Effector memory CD4-positive, alpha-beta T cell (primary cell): ENCODE measurements around the gene FAM174B.

ENCODE experiments used
- DNase-seq, 3 donors: peaks; one replicate each; pipeline ENCODE4 v3.0.0-alpha.2; 2020
- H3K27ac ChIP-seq: 2 replicates; pipeline ENCODE4 v1.7.0; 2013; ENCODE audit warnings: mild to moderate bottlenecking, low read length, moderate library complexity; ENCODE audit not compliant: insufficient read depth, poor library complexity, severe bottlenecking
- H3K27me3 ChIP-seq: replicated peaks from 2 replicates; pipeline ENCODE4 v1.7.0; 2013; ENCODE audit warnings: mild to moderate bottlenecking, low read length; ENCODE audit not compliant: insufficient read depth, control insufficient read depth, poor library complexity, severe bottlenecking
- H3K36me3 ChIP-seq: 2 replicates; pipeline ENCODE4 v1.7.0; 2013; ENCODE audit warnings: mild to moderate bottlenecking, low read length, moderate library complexity; ENCODE audit not compliant: control insufficient read depth, insufficient read depth
- H3K4me1 ChIP-seq: 2 replicates; pipeline ENCODE4 v1.7.0; 2013; ENCODE audit warnings: low read length, mild to moderate bottlenecking; ENCODE audit not compliant: control insufficient read depth, insufficient read depth, poor library complexity, severe bottlenecking
- H3K4me3 ChIP-seq: 2 replicates; pipeline ENCODE4 v1.7.0; 2013; ENCODE audit warnings: low read length, low read depth, mild to moderate bottlenecking; ENCODE audit not compliant: insufficient read depth, poor library complexity, severe bottlenecking
- H3K9me3 ChIP-seq: 2 replicates; pipeline ENCODE4 v1.7.0; 2013; ENCODE audit warnings: mild to moderate bottlenecking, low read length, moderate library complexity; ENCODE audit not compliant: control insufficient read depth

FAM174B gene

GRCh38 chr15:92621972-92622533 lies 33.5 kb downstream of the FAM174B start:
- Histone ChIP-seq H3K4me3 (no peak overlapping the region), H3K27ac (no peak overlapping the region), H3K9me3 (no peaks in the 10 kb centered on the region), H3K36me3 (no peaks in the 10 kb centered on the region), H3K4me1 (no peaks in the 10 kb centered on the region), H3K27me3 (no peaks in the 10 kb centered on the region)
- DNase-seq = no peak

DNA sequence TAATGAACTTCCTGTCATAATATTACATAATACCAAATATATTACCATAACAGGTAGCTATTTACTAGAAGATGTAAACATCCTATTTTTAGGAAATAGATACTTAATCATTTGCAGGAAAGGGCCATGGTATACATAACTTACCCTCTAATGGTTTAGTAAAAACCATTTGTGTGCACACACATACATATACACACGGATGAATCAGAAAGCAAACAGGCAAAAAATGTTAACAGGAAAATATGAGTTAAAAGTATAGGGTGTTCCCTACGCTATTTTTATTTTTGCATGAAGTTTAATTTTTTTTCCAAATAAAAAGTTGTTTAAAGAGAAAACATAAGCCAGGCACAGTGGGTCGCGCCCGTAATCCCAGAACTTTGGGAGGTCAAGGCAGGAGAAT lies 34.6 kb downstream of the FAM174B start:
- H3K4me3 ChIP-seq = no peak overlapping the region
- no peak for DNase-seq
- H3K27me3 ChIP-seq = no peaks in the 10 kb centered on the region
- H3K36me3 ChIP-seq = no peaks in the 10 kb centered on the region
- no peaks in the 10 kb centered on the region for H3K4me1 ChIP-seq
- H3K9me3 ChIP-seq = no peaks in the 10 kb centered on the region
- no peak overlapping the region for H3K27ac ChIP-seq

DNA sequence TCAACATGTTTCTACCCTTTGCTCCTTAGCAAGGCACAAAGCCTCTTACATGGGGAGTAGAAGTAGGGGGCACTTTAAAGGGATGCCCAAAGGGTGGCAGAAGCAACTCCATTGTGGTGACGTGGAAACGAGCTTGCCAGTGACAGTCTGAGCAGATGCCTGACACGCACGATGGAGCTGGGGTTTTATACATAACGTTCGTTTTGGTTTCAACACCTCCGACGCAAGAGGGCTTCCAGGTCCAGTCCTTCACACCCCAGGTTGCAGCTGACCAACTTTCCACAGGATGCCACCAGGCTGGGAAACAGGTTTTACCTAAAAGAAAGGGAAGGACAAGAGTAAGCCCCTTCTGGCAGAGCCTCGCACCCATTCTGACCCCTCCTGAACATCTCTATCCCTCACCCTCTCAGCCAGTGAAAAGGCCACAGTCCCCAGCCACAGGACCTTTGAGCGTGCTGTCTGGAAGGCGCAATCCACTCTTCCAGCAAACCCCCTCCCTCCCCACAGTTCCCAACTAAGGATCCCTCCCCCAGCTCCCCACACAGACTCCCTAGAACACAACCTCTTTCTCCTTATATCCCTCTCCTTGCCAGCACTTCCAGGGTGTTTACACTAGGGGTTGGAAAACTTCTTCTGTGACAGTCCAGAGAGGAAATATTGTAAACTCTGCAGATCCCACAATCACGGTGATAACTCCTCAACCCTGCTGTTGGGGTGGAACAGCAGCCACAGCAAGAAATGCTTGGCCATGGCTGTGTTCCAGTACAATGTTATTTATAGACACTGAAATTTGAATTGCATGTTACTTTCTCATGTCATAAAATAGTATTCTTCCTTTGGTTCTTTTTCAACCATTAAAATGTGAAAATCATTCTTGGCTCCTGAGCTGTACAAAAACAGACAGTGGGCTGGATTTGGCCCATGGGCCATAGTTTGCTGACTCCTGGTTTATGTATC lies 36.2 kb downstream of the FAM174B start:
- Histone ChIP-seq H3K27ac (no peak overlapping the region), H3K27me3 (no peaks in the 10 kb centered on the region), H3K4me1 (no peaks in the 10 kb centered on the region), H3K4me3 (no peak overlapping the region), H3K9me3 (no peaks in the 10 kb centered on the region), H3K36me3 (no peaks in the 10 kb centered on the region)
- no peak for DNase-seq

DNA sequence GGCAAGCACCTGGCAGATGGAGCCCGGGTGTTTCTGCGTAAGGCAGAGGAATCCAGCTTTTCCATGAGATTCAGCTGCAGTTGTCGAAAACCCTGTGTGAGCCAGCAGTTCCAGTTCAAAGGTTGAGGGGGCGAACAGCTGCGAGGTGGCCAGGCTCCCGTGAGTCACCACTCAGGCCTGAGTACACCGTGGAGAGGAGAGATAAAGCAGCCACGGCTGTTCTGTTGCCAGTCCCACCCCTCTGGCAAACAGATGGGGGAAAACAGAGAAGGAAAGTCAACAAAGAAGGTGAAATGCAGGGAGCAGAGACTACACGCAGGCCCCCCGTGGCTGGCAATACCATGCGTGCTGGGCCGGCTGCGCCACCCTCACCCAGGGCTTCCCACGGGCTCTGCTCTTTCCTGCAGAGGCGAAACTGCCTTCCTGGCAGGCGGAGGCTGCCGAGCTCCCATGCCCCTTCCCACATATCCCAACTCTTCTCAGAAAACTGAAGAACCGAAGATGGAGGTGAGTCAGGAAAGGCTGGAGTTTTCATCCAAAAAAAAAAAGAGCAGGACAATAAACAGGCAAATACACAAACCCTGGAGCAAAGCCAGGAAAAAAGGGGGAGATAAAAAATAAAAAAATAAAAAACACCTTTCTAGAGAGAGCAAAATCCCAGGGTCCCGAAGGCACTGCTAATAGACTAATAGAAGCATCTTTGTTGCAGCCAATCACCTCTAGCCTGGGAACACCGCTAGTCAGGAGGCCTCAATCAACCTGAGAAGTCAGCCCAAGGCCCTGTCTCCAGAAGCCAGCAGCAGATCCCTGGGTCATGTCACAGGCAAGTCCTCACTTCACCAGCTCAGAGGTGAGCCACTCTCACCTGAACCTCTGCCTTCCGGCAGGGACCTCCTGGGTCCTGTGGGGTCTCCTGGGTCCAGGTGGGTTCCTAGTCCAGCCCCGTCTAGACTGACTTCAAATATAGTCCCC lies 37.7 kb downstream of the FAM174B start:
- H3K27me3 ChIP-seq = no peaks in the 10 kb centered on the region
- no peak overlapping the region for H3K27ac ChIP-seq
- no peaks in the 10 kb centered on the region for H3K36me3 ChIP-seq
- no peak overlapping the region for H3K4me3 ChIP-seq
- no peaks in the 10 kb centered on the region for H3K4me1 ChIP-seq
- no peak for DNase-seq
- H3K9me3 ChIP-seq = no peaks in the 10 kb centered on the region

GRCh38 chr15:92616621-92617548 lies 38.7 kb downstream of the FAM174B start:
- Histone ChIP-seq H3K36me3 (no peaks in the 10 kb centered on the region), H3K27me3 (no peaks in the 10 kb centered on the region), H3K4me1 (no peaks in the 10 kb centered on the region), H3K27ac (no peak overlapping the region), H3K4me3 (no peak overlapping the region), H3K9me3 (no peaks in the 10 kb centered on the region)
- DNase-seq = no peak

GRCh38 chr15:92614791-92615785 lies 40.5 kb downstream of the FAM174B start:
- Histone ChIP-seq H3K9me3 (no peaks in the 10 kb centered on the region), H3K4me3 (no peak overlapping the region), H3K36me3 (no peaks in the 10 kb centered on the region), H3K27me3 (no peaks in the 10 kb centered on the region), H3K4me1 (no peaks in the 10 kb centered on the region), H3K27ac (no peak overlapping the region)
- DNase-seq = no peak

GRCh38 chr15:92614301-92614700 lies 41.3 kb downstream of the FAM174B start:
- Histone ChIP-seq H3K27ac (no peak overlapping the region), H3K4me1 (no peaks in the 10 kb centered on the region), H3K4me3 (no peak overlapping the region), H3K36me3 (no peaks in the 10 kb centered on the region), H3K27me3 (no peaks in the 10 kb centered on the region), H3K9me3 (no peaks in the 10 kb centered on the region)
- no peak for DNase-seq

- Histone ChIP-seq H3K4me1 (no peaks in the 10 kb centered on the region), H3K27ac (no peak overlapping the region), H3K9me3 (no peaks in the 10 kb centered on the region), H3K27me3 (no peaks in the 10 kb centered on the region), H3K36me3 (no peaks in the 10 kb centered on the region), H3K4me3 (no peak overlapping the region)
- no peak for DNase-seq
Measured at GRCh38 chr15:92613841-92614240, 41.7 kb downstream of the FAM174B start.
